HG02759 (cell line): ENCODE data around the gene YTHDC2.

ENCODE experiments used
- ATAC-seq: cut with Tn5 transposase; IDR thresholded peaks from one replicate; pipeline ENCODE4 v1.9.1; 2021; ENCODE audit warnings: mild to moderate bottlenecking, moderate library complexity; ENCODE audit not compliant: unreplicated experiment

YTHDC2 gene

DNA sequence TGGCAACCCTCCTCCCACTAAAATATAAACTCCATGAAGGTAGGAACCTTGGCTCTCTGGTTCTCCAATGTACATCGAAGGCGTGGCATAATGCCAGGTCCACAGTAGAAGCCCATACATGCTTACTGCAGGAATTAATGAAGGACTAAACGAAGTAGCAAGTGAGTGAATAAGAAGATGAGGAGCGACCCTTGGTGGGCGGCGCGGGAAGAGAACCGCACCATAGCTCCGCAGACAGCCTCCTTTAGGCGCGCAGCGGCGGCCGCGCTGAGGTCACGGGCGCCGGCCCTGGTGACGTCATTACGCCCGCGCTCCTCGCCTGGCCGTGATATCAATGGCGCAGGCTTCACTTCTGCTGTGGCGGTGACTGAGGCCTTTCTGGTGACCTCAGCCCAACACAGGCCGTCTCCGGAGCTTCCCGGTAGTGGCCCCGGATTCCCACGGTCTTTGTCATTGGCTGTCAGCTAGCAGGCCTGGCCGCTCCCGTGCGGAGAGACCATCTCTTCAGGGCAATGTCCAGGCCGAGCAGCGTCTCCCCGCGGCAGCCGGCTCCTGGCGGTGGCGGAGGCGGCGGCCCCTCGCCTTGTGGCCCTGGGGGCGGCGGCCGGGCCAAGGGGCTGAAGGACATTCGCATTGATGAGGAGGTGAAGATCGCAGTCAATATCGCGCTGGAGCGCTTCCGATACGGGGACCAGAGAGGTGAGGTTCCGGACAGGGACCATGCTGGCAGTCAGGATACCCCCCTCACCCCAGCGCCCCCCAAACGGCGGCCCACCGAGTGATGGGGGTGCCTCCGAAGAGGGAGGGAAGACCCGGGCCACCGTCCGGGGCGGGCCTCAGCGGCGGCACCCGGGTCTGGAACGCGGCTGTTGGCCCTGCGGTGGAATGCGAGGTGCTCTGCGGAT lies at the start of gene YTHDC2:
Gene YTHDC2 (plus strand): TSS at position 311 of the 905 bp plus-strand sequence. CDS start 202 bp downstream, at position 513.
- ATAC-seq, result peak; percentile 99

DNA sequence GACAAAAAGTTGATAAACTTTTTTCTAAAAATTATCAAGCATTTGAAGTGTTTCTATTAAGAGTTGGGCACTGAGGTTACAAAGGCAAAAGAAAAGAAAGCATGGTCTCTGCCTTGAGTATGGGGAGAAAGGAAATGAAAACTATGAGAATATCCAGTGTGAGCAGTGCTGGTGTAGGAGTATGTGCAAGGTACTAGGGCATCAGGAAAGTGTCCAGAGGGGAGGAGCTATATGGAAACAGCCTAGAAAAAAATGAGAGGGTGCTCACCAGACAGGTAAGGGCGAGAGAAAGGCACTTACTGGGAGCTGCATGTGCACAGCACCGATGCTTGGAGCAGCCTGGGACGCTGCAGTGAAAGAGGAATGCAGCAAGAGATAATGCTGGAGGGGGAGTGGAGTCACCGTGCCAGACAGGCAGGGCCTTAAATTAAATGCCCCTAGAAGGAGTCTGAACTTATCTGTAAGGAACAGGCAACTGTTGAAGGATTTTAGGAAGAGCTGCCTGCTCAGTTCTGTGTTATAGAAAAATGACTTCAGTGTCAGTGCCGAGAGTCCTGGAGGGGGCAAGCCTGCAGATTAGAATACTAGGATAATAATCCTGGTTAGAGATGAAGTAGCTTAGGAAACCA lies 39.3 kb upstream of the YTHDC2 start:
- no peak for ATAC-seq

DNA sequence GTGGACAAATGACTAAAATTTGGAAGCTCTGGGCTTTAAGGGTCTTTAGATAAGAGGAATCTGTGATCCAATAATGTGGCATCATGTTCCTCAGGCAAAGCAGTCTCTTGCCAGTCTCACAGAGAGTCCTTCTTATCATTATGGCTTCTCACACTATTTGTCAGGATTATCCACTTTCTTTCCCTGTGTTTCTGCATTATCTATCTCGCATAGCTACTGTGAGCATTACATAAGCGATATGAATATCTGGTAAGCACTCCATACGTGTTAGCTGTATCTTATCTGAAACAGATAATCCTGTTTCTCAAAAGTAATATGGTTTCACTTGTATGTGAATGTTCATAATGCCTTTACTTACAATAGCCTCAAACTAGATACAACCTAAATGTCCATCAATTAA lies 34.8 kb upstream of the YTHDC2 start:
- ATAC-seq, result no peak

DNA sequence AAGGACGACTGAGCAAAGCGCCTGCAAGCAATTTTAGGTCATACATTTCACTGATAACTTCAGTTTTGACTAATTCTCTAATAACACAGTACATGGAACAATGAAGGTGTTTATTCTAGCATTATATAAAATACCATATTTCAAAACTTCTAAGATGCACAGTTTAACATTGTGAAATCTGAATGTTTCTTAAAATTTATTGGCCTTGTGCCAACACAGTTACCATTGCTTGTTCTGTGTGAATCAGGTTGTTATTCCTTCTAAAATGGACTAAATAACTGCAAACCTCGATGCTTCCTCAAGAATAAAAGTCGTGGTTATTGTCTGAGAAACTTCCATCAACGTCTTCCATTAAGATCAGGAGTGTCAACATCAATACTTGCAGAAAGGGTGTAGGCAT lies 33.3 kb upstream of the YTHDC2 start:
- ATAC-seq, result no peak

DNA sequence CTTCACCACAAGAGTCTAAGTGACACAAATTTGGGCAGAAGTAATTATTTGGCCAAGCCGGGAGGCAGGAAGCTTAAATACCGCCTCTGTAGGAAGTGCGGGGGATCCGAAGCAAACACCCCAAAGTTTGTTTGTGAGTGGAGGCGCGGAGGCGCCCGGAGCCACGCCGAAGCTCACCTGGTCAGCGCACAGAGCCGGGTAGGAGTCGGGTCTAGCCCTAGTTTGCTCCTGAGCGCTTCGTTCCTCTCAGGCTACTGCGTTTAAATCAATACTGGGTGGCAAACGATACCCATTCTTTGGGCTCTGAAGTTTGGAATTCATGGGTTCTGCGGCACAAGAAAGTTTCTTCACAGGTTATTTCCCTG lies 26.1 kb upstream of the YTHDC2 start:
- ATAC-seq, result no peak

DNA sequence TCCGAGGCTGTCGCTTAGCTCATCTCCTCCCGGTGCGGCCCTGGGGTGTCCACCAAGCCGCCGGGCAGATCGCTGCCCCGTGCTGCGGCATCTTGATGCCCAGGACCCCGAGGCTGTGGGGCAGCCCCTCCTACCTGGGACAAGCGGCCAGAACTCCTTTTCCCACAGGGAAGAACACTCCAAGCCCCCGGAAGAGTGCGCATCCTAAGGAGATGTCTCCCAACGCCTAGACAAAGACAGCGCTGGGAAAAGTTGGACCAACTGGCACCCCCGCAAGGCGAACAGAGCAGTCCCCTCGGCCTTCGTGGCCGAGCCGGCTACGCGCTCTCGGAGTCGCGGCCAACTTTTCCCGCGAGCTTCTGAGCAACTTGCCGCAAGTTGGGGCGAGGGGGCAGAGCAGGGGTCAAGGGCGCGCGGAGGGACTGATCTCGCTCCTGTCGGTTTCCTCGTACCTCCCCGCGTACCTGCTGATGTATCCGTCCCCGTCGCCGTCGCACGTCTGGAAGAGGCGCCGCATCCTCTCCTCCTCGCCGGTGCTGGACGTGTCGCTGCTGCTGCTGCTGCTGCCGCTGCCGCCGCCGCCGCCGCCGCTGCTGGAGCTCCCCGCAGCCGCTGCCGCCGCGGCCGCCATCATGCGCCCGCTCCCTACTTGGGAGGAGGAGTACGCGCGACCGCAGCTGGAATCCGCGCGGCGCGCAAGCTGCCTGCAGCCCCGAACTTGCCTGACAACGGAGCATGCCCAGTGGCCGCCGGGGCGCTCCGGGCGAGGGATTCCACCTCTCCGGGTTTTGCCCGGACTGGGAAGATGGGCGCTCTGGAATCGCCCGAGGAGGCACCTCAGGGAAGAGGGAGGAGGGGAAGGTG lies 25.5 kb upstream of the YTHDC2 start, which contains the start of gene MCC:
Gene MCC (minus strand): TSS at position 673 of the 864 bp plus-strand sequence.
- peak; percentile 46 for ATAC-seq

DNA sequence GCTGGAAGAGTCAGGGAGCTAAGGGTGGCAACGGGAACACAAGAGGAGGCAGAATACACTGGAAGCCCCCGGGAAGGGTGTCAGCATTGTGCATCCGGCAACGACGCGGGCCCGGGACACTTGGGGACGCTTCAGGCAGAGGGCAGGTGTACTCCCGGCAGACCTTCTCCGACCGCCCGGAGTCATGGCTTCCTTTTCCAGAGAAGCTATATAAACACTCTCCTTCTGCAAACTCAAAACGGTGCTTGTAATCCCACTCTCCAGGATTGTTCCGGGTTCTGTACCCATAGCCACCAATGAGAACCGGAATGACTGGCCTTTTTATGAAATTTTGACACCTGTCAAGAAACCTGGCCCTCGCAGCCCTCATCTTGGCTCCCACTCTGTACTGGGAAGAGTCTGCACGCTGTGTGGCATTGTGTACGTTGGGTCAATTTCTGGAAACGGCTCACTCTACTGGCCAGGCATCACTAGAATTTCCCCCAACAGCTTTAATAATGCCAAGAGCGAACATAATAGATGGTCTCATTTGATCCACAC lies 24.8 kb upstream of the YTHDC2 start:
- ATAC-seq, result peak; percentile 18

DNA sequence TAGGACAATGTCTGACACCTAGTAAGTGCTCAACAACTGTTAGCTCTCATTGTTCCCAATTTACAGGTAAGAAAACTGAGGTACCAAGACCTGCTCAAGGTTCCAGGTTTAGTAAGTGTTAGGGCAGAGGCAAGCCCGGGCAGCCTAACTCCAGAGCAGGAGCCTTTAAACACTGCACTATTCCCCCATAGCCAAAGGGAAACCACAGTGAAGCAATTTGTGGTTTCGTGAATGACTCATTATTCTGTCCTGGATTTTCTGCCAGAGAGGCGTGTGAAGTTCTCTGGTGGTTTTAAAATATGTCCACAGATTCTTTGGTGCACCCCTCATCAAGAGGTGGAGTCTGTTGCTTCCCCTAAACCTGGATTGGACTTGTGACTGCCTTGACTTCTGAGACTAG lies 24.2 kb upstream of the YTHDC2 start:
- peak; percentile 71 for ATAC-seq

DNA sequence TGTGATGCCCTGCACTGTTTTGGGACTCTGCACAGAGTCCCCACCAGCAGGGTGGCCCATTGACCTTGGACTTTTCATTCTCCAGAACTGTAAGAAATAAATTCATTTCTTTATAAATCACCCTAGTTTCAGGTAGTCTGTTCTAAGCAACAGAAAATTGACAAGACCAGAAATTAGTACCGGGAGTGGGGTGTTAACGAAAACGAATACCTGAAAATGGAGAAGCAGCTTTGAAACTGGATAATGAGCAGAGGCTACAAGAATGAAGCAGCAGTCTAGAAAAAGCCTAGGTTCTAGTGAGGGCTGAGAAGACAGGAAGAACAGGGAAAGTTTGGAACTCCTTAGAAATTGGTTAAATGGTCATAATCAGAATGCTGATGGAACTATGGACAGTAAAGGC lies 23.2 kb upstream of the YTHDC2 start:
- no peak for ATAC-seq

DNA sequence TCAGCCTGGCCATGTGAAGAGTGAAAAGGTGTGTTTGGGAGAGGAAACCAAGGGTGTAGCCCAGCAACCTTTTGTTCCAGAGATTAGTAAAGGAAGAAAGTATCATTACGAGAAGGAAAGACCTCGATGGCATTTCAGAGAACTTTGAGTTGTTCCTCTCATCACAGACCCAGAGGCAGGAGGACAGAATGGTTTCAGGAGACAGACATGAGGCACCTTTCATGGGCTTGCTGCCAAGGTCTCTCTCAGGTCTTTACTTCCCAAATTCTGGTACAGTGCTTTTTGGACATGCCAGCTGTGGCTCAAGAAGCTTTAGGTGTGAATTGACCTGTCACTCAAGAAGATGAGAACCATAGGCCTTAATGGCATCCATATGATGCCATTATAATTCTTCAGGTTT lies 22.5 kb upstream of the YTHDC2 start:
- ATAC-seq, result no peak

DNA sequence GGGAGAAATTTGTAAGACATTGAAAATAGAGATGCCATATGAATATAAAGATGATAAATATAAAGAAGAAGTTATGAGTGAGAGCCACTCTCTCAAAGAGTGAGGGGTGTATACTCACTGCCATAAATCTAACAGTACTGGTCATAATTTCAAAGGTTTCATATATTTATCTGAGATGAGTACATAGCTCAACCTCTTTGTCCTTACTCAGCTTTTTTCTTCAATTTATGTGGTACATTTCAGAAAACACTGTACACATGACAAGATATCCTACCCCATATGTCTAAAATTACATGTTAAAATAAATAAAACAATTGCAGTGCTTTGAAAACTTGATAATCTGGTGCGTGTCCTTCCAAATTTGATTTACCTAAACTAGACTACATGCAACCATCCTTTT lies 20.0 kb upstream of the YTHDC2 start:
- ATAC-seq, result no peak

DNA sequence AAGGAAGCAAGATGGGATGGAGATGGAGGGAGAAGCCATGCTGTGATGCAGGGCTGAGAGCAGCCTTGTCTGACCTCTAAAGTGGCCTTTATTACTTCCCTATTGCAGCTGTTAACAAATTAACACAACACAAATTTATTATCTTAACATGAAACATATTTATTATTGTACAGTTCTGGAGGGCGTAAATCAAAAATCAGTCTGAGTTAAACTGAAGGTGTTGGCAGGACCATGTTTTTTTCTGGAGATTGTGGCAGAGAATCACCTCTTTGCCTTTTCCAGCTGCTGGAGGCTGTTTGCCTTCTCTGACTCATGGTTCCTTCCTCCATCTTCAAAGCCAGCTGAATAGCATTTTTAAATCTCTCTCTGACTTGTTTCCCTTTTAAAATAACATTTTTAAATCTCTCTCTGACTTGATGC lies 18.1 kb upstream of the YTHDC2 start:
- no peak for ATAC-seq

DNA sequence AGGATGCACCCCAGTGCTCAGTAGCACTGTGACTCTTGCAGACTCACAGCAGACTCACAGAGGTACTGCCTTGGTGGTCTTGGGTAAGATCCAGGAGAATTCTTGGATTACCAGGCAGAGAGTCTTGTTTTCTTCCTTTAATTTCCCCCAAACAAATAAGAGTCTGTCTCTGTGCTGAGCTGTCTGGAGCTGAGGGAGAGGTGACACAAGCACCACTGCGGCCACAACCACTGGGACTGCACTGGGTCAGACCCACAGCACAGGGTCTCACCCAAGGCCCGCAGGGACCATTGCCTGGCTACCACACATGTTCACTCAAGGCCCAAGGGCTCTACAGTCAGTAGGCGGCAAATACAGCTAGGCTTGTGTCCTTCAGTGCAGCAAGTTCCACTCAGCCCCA lies 11.4 kb upstream of the YTHDC2 start:
- no peak for ATAC-seq

DNA sequence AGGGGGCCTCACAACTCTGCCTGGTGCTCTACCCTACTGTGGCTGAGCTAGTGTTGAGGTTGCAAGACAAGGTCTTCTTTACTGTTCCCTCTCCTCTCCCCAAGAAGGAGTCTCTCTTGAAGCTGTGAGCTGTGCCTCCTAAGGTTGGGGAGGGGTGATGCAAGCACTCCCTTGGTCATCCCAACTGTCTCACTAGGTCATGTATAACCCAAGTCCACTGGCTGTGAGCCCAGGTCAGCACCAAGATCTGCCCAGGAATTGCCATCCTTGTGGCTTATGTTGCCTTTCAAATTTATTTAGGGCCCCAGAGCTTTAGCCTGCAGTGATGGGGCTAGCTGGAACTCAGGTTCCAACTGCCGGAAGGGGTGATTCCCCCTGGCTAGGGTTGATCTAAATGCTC lies 10.3 kb upstream of the YTHDC2 start:
- no peak for ATAC-seq

DNA sequence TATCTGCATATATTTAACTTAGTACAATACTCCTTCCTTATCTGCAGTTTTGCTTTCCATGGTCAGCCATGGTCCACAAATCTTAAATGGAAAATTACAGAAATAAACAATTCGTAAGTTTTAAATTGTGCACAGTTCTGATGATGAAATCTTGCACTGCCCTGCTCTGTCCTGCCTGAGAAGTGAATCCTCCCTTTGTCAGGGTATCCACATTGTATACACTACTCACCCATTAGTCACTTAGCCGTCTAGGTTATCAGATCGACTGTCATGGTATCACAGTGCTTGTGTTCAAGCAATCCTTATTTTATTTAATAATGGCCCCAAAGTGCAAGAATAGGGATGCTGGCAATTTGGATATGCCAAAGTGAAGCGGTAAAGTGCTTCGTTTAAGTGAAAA lies 8.3 kb upstream of the YTHDC2 start:
- ATAC-seq, result no peak

DNA sequence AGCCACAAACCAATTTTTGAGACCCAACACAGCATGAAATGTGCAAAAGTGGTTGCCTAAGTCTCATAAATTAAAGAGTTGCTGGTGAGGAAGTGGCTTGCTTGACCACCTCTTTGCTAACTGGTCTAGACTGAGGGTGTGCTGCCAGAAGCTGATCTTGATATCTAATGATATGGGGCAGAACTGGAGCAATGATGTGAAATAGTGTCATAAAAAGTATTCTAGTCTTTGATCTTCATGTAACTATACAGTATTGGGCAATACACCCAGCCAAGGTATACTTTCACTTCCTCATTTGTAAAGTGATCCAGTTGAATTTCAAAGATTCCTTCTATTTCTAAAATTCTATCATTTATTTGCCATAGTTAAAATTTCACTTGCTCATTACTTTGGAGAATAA lies 5.9 kb upstream of the YTHDC2 start:
- peak; percentile 44 for ATAC-seq

DNA sequence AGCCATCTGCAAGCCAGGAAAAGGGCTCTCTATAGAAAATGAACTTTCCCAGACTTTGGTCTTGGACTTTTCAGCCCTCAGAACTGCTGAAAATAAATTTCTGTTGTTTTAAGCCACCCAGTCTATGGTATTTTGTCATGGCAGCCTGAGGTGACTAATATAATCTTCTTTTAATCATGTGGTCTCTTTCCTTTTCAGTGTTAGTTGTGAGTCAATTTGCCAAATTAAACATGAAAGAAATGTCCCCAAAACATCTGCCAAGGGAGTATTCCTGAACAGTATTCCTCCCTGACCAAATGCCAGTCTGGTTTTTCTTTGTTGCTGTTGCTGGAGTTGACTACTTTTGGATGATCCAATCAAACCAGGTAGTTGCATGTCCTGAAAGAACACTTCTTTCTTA lies 4.7 kb upstream of the YTHDC2 start:
- ATAC-seq, result no peak

DNA sequence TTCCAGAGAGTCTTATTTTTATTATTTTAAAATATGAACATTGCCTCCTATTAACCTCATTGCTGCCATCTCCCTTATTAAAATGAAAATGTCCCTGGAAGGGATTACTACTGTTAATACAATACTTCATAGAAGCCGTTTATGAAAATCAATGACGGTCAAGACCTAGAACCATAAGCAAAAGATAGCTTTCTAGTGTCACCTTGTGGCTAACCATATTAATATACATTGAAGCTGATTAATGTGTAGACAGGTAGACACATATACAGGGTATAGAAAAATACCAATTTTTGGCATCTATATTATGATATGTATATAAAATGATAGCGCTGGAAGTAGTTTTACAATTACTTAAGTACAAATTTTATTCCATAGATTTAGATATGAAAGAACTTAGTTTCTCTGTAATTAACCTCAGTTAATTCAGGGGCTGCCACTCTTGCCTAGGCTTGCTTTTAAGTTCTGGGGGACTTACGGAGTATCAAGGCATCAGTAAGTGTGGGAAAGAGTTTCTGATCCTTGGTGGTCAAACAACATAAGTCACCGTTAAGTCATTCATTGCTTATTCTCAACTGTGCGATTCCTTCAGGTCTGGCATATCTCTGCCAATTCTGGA lies 2.5 kb upstream of the YTHDC2 start:
- no peak for ATAC-seq

DNA sequence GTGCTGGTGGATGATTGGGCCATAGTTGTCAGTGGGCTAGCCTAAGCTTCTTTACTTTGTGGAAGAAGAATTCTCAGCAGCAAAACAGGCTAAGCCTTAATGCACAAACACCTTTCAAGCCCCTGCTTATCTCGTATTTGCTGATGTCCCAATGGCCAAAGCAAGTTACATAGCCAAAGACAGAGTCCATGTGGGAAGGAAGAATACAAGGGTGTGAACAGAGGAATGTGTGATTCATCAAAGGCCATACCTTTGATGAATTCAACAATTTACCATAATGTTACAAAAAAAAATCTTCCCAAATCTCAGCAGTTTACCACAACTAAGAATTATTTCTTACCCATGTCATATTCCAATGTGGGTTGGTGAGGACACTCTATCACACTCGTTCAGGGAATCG lies 1.2 kb upstream of the YTHDC2 start:
- ATAC-seq, result no peak

DNA sequence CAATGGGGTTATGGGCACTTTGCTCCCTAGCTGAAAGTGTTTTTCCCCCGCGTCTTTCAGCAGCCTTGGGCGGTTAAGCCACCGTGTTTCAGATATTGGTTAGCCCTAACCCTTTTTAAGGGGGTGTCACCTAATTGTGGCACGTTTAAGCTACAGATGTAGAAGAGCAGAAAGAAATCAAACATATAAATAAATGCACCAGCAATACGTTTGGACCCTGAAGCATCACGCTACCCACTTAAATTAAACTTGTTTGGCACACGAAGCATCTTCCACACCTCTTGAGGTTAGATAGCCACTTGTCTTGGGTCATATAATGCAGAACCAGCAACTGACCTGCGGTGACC lies 768 bp downstream of the YTHDC2 start:
- no peak for ATAC-seq

DNA sequence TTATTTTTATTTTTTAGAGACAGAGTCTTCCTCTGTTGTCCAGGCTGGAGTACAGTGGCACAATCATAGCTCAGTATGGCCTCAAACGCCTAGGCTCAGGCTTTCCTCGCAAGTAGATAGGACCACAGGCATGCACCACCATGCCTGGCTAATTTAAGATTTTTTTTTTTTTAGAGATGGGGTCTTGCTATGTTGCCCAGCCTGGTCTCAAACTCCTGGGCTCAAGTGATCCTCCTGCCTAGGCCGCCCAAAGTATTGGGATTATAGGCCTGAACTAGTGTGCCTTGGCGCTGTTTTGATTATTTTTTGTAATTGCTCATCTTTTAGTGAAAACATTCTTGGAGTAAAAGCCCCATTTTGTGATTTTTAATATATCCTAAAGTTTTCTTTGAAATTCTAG lies 5.4 kb downstream of the YTHDC2 start:
- no peak for ATAC-seq
